GM18526 (cell line): ENCODE results near the gene ACVR1.

Experiments
- POLR2A ChIP-seq: IDR thresholded peaks from 3 replicates; pipeline ENCODE4 v1.6.1; 2011; ENCODE audit not compliant: insufficient read length; ENCODE audit errors: extremely low read depth

ACVR1 gene

GRCh38 chr2:157696036-157696435 lies 180.1 kb downstream of the ACVR1 start:
- no peak for TF ChIP-seq POLR2A

- TF ChIP-seq POLR2A, result no peak
Observed at GRCh38 chr2:157692768-157693167, 183.4 kb downstream of the ACVR1 start.

GRCh38 chr2:157691695-157692094 lies 184.4 kb downstream of the ACVR1 start:
- TF ChIP-seq POLR2A, result no peak

- no peak for TF ChIP-seq POLR2A
Observed at GRCh38 chr2:157691131-157691530, 185.0 kb downstream of the ACVR1 start.
